HG03469 (cell line): ENCODE data around the gene MGAT4C.
"Not testable (repeated sequence)": the region's sequence is repeated elsewhere in the genome, so short reads cannot be mapped to it uniquely, and the experiment has no call there.

Source experiments
- ATAC-seq: cut with Tn5 transposase; IDR thresholded peaks from one replicate; pipeline ENCODE4 v1.9.1; 2021; ENCODE audit warnings: mild to moderate bottlenecking, moderate library complexity, moderate number of reproducible peaks; ENCODE audit not compliant: unreplicated experiment

MGAT4C gene

DNA sequence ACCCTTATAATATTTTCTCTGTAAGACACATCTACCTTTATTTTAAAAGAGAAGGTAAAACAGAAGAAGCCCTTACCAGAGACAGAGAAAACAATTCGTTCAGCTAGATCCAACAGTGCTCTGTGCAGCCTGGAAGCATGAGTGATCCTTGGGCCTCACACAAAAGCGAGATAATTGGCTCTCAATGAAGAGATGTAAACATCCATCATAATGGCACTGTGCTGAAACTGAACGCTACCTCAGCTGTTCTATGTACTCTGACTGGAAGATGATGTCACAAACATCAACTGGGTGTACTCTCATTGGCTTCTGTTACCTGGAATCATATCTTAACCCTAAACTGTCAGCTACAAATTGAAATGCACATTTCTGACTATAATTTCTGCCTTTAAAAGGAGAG is at the start of gene MGAT4C:
Gene MGAT4C, minus strand, starts transcription at position 229 of the 400 bp plus-strand sequence.
- ATAC-seq = no peak

DNA sequence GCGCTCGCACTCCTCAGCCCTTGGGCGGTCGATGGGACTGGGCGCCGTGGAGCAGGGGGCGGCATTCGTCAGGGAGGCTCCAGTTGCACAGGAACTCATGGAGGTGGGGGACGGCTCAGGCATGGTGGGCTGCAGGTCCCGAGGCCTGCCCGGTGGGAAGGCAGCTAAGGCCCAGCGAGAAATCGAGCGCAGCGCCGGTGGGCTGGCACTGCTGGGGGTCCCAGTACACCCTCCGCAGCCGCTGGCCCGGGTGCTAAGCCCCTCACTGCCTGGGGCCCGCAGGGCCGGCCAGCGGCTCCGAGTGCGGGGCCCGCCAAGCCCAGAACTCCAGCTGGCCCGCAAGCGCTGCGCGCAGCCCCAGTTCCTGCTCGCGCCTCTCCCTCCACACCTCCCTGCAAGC is 40.2 kb upstream of the MGAT4C start:
- ATAC-seq = not testable (repeated sequence)

DNA sequence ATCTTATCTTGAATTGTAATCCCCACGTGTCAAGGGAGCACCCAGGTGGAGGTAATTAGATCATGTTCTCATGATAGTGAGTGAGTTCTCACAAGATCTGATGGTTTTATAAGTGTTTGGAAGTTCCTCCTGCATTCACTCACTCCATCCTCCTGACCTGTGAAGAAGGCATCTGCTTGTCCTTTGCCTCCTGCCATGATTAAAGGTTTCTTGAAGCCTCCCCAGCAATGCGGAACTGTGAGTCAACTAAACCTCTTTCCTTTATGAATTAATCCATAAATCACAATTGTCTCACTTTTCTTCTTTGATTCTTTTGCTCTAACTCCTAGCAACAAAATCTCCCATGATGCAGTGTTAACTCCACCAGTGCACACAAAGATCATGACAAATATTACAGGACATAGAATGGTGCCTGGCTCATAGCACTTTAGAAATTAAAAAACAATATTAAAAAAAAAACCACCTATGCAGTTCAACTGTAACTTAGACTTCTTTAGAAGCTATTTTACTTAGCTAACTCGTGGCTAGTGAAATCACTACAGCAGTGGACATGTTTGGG is 37.6 kb upstream of the MGAT4C start:
- no peak for ATAC-seq

DNA sequence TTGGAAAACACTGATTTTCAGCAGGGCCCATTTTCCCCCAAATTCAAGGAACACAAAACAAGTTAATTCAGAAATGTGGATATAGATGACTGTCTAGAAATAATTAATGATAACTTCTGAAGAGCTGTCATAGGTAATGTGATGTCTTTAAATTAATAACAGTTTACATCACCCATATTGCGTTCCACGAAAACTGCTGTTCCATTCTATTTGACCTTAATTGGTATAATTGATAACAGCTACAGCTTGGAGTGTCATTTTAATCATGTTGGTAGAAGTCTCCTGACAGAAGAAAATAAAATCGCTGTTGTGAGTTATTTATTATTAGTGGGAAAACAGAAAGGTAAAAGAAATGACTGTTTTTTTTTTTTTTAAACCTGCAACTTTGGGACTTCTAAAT is 36.3 kb upstream of the MGAT4C start:
- no peak for ATAC-seq

DNA sequence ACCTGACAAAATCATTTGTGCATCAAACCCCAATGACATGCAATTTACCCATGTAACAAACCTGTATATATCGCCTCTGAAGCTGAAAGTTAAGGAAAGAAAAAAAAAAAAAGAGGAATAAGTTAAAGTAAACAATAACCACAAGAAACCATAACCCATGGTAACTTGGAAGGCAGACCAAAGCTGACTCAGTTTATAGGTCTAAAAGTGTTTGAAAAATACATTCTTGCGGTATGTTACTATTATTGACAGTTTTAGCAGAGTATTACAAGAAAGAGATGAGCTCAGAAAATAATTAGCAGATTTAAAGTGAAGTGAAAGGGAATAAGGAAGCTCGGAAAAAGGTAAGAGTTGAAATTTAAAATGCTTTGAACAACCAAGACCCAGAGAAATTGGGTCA is 34.4 kb upstream of the MGAT4C start:
- ATAC-seq = no peak

DNA sequence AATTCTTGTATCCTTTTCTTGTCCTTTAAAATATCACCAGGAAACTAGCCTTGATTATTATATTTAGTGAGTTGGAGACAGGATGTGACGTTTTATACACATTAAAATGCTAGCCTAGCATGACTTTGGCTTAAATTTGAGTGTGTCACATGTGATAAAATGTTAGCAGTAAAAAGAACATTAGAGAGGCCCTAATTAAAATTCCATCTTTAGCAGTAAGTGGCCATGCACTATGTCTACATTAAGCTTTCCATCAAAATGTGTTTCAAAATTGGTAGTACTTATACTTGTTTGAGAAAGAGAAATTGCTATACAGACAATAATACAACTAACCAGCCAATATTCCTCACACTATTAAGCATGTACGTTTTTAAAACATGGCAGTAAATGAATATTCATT is 29.9 kb upstream of the MGAT4C start:
- ATAC-seq = no peak

DNA sequence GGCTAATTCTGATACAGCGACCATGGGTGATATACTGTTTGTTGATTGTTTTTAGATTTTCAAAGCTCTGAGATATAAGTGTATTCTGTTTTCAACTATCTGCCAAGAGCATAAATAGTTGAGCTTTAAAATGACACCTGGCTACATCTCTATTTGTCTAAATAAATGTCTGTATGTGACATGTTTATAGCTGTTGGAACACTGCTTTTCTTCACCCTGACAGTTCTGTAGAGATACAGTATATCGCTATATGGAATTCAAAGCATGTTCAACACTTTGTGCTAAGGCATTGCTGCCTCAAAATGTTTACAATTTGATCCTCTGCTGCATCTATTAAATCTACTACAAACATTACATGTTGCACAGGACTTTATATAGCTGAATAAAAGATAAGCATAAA is 27.4 kb upstream of the MGAT4C start:
- no peak for ATAC-seq

DNA sequence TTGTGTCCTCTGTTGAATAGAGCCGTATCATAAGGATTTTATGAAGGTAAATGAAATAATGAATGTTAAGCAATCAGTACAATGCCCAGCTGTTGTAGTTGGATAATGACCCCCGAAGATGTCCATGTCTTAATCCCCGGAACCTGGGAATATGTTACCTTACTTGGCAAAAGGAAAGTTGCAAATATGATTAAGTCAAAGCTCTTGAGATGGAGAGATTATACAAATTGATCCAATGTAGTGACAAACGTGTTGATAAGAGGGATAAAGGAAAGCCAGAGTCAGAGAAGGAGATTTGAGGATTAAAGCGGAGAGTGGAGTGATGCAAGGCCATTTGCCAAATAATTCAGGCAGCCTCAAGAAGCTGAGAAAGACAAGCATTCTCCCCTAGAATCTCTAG is 19.2 kb upstream of the MGAT4C start:
- no peak for ATAC-seq

DNA sequence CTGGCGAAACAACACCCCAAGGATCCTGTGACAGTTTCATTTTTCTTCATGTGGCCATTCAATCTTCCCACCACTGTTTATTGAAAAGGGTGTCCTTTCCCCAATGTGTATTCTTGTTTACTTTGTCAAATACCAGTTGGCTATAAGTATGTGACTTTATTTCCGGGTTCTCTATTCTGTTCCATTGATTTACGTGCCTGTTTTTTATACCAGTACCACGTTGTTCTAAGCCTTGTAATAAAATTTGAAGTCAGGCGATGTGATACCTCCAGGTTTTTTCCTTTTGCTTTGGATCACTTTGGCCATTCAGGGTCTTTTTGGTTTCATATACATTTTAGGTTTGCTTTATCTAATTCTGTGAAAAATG is 9.1 kb upstream of the MGAT4C start:
- no peak for ATAC-seq

DNA sequence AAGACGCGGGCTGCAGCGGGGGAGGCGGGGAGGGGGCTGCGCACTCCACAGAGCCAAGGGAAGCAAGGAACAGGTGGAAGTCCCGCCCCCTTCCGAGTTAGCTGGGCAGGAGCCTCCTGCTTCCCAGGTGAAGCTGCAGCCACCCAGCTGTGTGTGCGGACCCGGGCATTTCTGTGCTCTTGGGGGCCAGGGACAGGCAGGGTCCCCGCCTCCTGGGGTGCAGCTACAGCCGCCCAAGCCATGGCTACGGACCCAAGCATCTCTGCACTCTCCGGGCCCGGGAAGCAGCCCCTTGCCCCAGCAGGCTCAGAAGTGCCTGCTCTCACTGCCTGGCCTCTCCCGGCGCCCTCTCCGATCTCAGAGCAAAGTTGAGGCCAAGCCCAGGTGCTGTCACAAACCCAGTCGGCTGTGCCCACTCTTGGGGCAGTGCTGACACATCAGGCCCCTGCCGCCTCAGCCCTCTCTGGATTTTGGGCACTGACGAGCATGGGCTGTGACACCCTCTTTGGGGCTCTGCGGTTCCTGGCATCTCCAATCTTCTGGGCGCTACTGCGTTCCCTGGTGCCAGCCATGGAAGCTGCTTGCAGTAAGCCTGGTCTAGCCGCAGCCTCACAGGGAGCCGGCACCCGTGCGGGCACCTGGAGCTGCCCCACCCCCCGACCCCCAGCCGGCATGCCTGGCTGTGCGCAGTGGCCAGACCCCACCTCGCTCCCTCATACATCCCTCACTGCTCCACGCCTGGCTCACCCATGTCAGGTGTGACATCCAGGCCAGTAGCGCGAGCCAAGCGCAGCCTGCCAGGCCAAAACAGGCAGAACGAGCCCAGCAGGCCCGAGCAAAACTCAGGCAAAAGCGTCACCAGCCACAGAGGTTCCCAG is 8.5 kb upstream of the MGAT4C start:
- ATAC-seq = no peak

DNA sequence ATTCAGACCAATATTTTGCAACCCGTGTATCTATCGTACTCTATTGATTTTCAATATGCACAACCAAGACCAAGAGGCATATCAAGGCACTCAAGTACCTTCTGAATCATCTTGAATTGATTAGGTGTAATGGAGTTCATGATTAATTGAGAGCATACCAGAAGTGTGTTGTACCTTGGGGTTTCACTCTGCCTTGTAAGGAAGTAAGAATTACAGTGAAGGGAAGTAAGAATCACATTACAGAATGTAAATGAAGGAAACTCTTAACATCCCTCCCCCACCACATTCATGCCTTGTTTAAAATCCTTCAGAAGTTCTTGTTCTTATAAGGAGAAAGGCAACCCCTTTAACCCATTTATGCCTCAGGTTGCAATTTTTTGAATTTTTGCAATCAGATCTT is 5.4 kb upstream of the MGAT4C start:
- no peak for ATAC-seq

DNA sequence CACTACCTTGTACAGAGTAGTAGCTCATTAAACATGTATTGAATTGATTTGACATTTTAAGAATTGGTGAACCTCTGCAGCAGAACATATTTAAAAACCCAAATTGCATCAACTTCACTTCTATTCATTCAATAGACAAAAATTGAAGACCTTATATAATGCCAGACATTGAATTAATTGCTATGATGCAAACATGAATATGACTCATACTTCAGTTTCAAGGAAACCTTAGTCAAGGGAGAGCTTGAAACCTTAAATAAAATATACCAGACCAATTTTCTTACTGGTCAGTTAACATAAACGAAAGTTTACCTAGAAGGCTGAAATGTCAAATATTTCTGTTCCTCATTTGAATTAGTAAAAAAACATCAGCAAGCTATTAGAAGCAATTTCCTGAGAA is 5.0 kb upstream of the MGAT4C start:
- no peak for ATAC-seq

DNA sequence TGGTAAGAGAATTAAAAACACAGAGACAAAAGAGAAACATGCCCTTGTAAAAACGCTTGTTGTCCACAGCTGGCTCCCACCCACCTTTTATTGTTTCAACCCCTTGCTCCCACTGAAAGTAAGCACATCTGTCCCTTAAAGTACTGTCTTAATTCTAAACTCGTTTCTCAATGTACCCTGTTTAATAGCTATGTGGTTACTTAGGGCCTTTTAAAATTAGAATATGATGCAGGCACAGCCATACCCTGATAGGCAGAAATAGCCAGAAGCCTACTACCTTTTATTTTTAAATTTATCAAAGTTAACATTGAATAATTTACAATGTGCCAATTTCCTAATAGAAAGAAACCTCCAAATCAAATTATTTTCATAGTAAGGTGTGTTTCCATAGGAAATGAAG is 4.0 kb upstream of the MGAT4C start:
- ATAC-seq = no peak

DNA sequence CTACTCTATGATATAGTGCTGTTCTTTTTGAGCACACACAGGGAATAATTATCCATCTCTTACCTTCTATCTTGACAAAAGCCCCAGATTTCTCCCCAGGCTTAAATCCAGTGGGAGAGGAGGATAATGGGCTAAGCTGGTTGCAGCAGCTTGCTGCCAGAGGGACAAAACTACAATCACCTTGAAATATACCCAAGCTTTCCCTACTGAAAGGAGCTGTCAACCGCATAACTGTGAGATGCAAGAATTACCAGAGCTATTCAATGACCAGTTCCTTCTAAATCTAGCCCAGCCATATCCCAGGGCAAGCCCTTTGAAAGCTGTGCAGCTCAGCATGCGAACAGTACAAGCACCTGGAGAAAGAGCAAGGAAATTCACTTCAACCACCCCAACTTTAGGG is 943 bp upstream of the MGAT4C start:
- ATAC-seq = no peak

DNA sequence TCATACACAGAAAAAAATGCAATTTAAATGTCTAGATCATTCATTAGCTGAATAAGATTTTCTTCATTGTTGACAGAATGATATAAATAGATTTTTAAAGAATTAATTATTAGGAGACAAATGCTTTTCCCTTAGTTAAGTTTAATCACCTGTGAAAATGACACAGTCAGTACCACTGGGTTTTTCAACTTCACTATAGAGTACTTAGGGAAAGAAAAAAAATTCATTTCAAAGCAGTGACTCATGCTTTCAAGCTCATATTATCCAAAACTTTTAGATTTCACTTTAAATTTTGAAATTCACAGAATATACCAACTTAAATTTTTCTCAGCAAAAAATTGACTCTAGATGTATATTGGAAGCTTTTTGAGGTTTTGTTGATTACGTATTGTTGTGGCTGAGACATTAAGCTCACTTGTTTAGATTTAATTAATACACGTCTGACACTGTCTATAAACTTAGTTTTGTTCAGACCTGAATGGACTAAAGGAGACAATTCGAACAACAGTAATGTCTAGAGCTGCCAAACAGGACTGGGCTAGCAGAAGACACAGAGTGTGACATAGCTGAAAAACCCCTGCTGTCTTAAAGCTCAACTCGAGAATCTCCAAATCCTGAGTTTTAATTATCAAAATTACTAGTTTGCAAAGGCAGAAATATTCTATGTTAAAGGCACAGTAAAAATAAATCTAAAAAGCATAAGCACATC is 1.6 kb downstream of the MGAT4C start:
- no peak for ATAC-seq

DNA sequence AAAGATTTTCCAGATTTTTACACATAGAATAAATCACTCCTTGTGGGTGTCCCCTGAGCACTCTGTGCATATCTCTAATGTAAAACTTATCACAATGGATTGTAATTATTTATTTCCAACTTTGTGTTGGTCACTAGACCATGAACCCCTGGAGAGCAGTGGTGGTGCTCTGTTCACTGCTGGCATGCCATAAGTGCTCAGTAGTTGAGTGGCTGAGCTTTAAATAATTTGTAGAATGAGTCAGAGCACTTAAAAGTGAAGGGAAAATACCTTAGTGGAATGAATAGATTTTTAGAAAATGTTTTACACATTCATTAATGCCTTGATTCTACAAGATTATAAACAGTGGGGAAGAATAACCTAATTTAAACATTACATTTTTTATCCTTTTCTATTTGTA is 6.3 kb downstream of the MGAT4C start:
- no peak for ATAC-seq

DNA sequence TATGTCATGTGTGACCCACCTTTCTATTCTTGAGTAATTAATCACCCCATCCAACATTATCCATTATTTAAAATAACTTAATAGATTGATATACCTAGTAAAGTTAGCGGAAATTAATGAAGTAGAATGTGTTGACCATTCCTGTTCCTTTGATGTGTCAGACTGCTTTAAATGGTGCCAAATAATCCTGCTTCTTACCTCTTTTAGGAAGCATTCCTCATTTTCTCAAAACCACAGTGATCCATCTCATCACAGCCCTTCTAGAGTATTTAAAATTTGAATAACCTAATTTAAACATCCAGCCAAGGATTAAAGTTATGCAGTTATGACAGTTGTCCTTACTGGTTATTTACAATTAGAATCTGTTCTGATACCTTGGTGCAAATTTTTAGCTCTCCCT is 6.9 kb downstream of the MGAT4C start:
- ATAC-seq = no peak

DNA sequence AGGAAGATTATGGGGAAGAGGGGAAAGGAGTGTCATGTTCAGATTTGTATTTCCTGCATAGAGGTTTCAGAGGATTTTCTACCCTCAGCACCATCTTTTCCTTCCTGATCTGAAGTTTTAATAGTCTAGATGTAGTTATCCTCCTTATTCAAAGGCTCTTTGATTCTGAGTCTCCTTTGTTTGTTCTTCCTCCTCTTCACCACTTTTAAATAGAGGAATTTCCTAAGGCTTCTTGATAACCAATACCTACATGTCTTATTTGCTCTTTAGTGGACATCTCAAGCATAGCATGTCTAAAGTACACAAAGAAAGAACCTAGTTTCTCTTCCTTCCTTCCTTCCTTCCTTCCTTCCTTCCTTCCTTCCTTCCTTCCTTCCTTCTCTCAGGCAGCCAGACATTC is 8.3 kb downstream of the MGAT4C start:
- ATAC-seq = no peak

DNA sequence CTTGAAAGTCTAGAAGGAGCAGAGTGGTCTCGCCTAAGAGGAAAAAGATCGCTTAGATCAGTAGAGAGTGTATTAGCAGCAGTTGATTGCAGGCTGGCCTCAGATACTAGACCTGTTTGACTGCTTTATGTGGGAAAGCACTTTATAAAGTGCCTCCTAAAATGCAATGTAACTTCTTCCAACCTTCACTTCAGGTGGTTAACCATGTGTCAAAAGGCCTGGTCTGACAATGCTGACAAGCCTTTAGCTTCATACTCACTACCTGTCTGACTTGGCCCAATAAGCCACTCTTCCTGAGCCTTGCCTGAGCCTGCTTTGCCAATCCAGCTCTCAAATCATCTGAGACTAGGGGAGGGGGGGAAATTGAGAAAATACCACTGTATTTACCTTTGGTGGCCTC is 14.6 kb downstream of the MGAT4C start:
- ATAC-seq = no peak

DNA sequence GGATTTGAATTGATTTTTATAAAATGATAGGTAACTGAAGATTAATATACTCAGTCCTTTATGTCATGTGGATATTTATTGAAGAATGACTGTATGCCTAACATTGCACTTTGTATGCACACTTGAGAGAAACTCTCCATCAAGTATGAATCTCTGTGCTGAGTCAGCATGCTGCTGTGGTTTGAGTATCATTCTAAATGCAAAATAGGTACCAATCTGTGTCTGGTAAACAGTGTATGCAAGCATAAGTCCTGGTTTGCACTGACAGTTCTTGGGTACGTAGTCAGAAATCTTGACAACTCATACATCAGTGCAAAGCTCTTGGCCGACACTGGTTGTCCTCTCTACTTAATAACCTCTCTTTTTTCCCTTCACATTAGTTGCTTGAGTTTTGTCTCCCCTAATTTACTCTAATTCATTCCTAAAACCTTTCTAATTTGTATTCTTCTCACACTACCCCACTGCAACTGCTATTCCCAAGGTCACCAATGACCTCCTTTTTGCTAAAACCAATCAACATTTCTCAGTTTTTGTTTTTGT is 21.8 kb downstream of the MGAT4C start:
- ATAC-seq = no peak

DNA sequence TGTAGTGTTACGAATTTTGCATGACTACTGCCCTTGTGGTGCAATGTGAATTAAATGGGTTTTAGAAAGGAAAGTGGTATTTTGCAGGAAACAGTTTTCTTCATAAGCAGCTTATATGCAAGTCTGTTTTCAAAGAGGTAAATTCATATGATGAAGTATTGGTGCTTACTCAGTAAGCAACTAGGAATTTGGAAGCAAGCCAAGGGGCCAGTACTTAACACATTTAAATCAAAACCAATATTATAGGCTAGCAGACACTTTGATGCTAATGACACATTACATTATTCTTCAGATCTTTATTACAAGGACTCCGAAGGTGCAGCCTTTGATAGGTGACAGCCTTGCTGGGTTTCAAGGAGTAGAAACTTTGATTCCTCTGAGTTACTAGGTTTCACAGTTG is 23.1 kb downstream of the MGAT4C start:
- ATAC-seq = no peak
